Ishikawa (cell line): ENCODE measurements around the gene ERGIC1.

Source experiments
- EGR1 ChIP-seq: IDR thresholded peaks from 2 replicates; pipeline ENCODE4 v1.6.1; 2012
- MAX ChIP-seq: IDR thresholded peaks from 2 replicates; pipeline ENCODE4 v1.6.1; 2012

DNA sequence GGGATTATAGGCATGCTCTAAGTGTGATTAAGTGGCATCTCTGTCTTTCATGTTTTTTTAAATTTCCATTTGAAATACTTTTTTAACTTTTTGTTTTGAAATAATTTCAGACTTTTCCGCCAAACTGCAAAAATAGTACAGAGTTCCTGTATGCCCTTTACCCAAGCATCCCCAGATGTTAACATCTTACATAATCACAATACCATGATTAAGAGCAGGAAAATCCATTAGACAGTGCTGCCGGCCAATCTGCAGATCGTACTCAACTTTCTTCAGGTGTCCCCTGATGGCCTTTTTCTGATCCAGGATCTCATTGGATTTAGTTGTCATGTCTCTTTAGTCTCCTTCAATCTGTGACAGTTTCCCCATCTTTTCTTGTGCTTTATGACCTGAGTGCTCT lies 49.0 kb downstream of the ERGIC1 start:
- TF ChIP-seq EGR1 (no peak), MAX (no peak)
